ENCODE measurements around the gene LTF. TPM values are rescaled to one million over a fixed set of nuclear protein-coding genes. Genes with fewer than 3 reads are reported as not detected.

LTF gene
- total and polyA plus RNA-seq, 10 of the 15 experiments (the other 5 are each of a cell fraction or from before 2014, with no cell fraction given), result 0.03 to 0.31 TPM; not detected in 8

- TF ChIP-seq ZNF592 (IDR thresholded peaks at IDR 0.05) (no peak), EP300 (IDR thresholded peaks at IDR 0.05; ENCODE audit: borderline replicate concordance in 1 of 2, control insufficient read depth in 1 of 2, low read depth in 2 of 2, low read length in 2 of 2) (no peak), GABPA (IDR thresholded peaks at IDR 0.05; ENCODE audit: low read depth) (no peak), PAX5 (IDR thresholded peaks at IDR 0.05; ENCODE audit: borderline replicate concordance, low read depth, low read length) (no peak)
- TF ChIP-seq, protein P1, sequence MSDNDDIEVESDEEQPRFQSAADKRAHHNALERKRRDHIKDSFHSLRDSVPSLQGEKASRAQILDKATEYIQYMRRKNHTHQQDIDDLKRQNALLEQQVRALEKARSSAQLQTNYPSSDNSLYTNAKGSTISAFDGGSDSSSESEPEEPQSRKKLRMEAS (IDR thresholded peaks at IDR 0.05; ENCODE audit: low read depth, low read length), result no peak
Measured at GRCh38 chr3:46462111-46462510, 2.6 kb downstream of the LTF start (continued).

- intact Hi-C loops (cut with micrococcal nuclease; ENCODE audit: unreplicated experiment) (no loop called here), in situ Hi-C loops (cut with MboI) (no loop called here)
- Histone ChIP-seq H2AFZ (ENCODE audit: control insufficient read depth, low read depth, low read length) (no peak overlapping the region), H3K4me1 (ENCODE audit: control insufficient read depth, insufficient read depth, low read length) (no peaks in the 10 kb centered on the region), H3K27ac (ENCODE audit: control insufficient read depth, insufficient read depth) (no peak overlapping the region), H3K9me3 (replicated peaks; ENCODE audit: control insufficient read depth, insufficient read depth, low read length) (no peaks in the 10 kb centered on the region; the same call in 2 of the 3 replicates), H4K20me1 (ENCODE audit: control insufficient read depth, insufficient read depth) (no peaks in the 10 kb centered on the region), H3K4me3 (no peak overlapping the region), H3K27me3 (replicated peaks in 1 of 2; ENCODE audit: control insufficient read depth in 2 of 2, insufficient read depth in 2 of 2, low read length in 1 of 2) (peaks cover 8 to 17% of the 10 kb centered on the region in 2 experiments), H3K9ac (ENCODE audit: control insufficient read depth, insufficient read depth, low read length) (no peak overlapping the region), H3K36me3 (ENCODE audit: control insufficient read depth in 2 of 2, insufficient read depth in 2 of 2, low read length in 1 of 2) (no peaks in the 10 kb centered on the region), H3K4me2 (ENCODE audit: control insufficient read depth, insufficient read depth) (no peak overlapping the region), H3K79me2 (ENCODE audit: control insufficient read depth, insufficient read depth, low read length) (no peaks in the 10 kb centered on the region)
- no peak for DNase-seq (ENCODE audit: low read depth, low spot score)
- POLR2A ChIA-PET, result no interaction called here
- WGBS (ENCODE audit: insufficient coverage, insufficient replicate concordance, low lambda C conversion rate, missing lambda C conversion rate), result 17% methylated on average over 3 of the region's 3 CpGs
- CTCF ChIA-PET, result interaction anchor here (1.0 to 3.2 kb wide), 2 partner anchors 11 to 98 kb away, joined by 3 to 8 read pairs; no protein-coding TSS in a partner anchor
- no peak for FAIRE-seq
- no peak for ATAC-seq
- RAD21 ChIA-PET (ENCODE audit: unreplicated experiment), result no interaction called here
- BruUV-seq (replicated peaks), result no TSS peak
- SMC1A ChIA-PET (ENCODE audit: uncharacterized antibody, unreplicated experiment), result no interaction called here
- TF ChIP-seq NFXL1 (IDR thresholded peaks at IDR 0.05; ENCODE audit: borderline replicate concordance) (no peak), POLR2AphosphoS5 (IDR thresholded peaks at IDR 0.05; ENCODE audit: low read length) (no peak), ZNF24 (IDR thresholded peaks at IDR 0.05) (no peak), ZNF384 (IDR thresholded peaks at IDR 0.05; ENCODE audit: borderline replicate concordance, low read depth, low read length) (no peak), CREM (IDR thresholded peaks at IDR 0.05; ENCODE audit: low read depth) (no peak), HCFC1 (IDR thresholded peaks at IDR 0.05; ENCODE audit: low read length) (no peak), E2F4 (IDR thresholded peaks at IDR 0.05; ENCODE audit: low read depth, low read length) (no peak), CBX5 (IDR thresholded peaks at IDR 0.05; ENCODE audit: low read depth) (no peak), RAD21 (IDR thresholded peaks at IDR 0.05; ENCODE audit: insufficient read depth, low read depth, low read length) (no peak)
- TF ChIP-seq, protein P2, sequence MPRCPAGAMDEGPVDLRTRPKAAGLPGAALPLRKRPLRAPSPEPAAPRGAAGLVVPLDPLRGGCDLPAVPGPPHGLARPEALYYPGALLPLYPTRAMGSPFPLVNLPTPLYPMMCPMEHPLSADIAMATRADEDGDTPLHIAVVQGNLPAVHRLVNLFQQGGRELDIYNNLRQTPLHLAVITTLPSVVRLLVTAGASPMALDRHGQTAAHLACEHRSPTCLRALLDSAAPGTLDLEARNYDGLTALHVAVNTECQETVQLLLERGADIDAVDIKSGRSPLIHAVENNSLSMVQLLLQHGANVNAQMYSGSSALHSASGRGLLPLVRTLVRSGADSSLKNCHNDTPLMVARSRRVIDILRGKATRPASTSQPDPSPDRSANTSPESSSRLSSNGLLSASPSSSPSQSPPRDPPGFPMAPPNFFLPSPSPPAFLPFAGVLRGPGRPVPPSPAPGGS (IDR thresholded peaks at IDR 0.05; ENCODE audit: borderline replicate concordance, insufficient read depth, low read depth, low read length, poor library complexity, severe bottlenecking), result no peak
Measured at GRCh38 chr3:46460051-46460450, 4.7 kb downstream of the LTF start.

Measured in GM12878 (cell line).